Measurements from ENCODE around the gene OLAH. TPM values are rescaled to one million over a fixed set of nuclear protein-coding genes. Genes with fewer than 3 reads are reported as not detected.
"Not testable (repeated sequence)": the region's sequence is repeated elsewhere in the genome, so short reads cannot be mapped to it uniquely, and the experiment has no call there.

The OLAH gene
- 0.10 TPM for total RNA-seq (2013)
- polyA plus RNA-seq = under 1 TPM in 1 of 3 donors, not detected in 2; 0.09 TPM
- 0.08 TPM in 1 of 2 replicates, not detected in the other for polyA minus RNA-seq
- total RNA-seq = 0 to 1.3 (median 0.05) reads per million in 11 experiments

GRCh38 chr10:15043674-15044073 lies at the start of gene OLAH:
Gene OLAH, plus strand, starts transcription at chr10:15043943. Its CDS starts 3,346 bp downstream, at chr10:15047289.
- H3K4me3 Mint-ChIP-seq = no peak within 1 kb of the TSS

DNA sequence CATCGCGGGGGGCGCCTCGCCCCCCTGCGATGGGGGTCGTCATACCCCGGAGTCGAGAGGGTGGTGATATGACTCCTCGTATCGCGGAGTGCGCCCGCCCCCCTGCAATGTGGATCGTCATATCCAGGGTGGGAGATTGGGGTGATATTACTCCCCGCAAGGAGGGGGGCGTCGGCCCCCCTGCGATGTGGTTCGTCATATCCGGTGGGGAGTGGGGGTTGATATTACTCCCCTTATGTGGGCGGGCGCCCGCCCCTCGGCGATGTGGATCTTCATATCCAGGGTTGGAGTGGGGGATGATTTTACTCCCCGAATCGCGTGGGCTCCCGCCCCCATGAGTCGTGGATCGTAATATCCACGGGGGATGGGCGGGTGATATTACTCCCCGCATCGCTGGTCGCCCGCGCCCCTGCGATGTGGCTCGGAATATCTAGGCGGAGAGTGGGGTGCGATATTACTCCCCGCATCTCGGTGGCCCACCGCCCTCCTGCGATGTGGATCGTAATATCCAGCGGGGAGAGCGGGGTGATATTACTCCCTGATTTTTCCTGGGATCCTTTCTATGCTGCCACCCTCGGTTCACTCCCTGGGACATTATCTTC lies 47.7 kb upstream of the OLAH start:
- no peaks in the 10 kb centered on the region for H3K36me3 ChIP-seq (replicated peaks in 1 of 2; ENCODE audit: control insufficient read depth in 1 of 2, insufficient read depth in 2 of 2, low read length in 2 of 2)
- H3K4me1 Mint-ChIP-seq = no peaks in the 10 kb centered on the region
- H3K9me3 Mint-ChIP-seq = peaks cover 0 to 8% (median 4%) of the 10 kb centered on the region in 7 donors
- intact Hi-C loops (cut with micrococcal nuclease) = no loop called here
- H4K20me1 ChIP-seq (ENCODE audit: insufficient read depth, low read length) = no peaks in the 10 kb centered on the region
- TF ChIP-seq, protein P1, sequence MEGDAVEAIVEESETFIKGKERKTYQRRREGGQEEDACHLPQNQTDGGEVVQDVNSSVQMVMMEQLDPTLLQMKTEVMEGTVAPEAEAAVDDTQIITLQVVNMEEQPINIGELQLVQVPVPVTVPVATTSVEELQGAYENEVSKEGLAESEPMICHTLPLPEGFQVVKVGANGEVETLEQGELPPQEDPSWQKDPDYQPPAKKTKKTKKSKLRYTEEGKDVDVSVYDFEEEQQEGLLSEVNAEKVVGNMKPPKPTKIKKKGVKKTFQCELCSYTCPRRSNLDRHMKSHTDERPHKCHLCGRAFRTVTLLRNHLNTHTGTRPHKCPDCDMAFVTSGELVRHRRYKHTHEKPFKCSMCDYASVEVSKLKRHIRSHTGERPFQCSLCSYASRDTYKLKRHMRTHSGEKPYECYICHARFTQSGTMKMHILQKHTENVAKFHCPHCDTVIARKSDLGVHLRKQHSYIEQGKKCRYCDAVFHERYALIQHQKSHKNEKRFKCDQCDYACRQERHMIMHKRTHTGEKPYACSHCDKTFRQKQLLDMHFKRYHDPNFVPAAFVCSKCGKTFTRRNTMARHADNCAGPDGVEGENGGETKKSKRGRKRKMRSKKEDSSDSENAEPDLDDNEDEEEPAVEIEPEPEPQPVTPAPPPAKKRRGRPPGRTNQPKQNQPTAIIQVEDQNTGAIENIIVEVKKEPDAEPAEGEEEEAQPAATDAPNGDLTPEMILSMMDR (IDR thresholded peaks at IDR 0.05) = no peak
- H3K36me3 Mint-ChIP-seq = no peaks in the 10 kb centered on the region
- peaks cover 4 to 6% of the 10 kb centered on the region in 2 donors for H3K9me3 ChIP-seq (replicated peaks in 1 of 2; ENCODE audit: control insufficient read depth in 1 of 2, insufficient read depth in 1 of 2, low read length in 2 of 2)
- H3K4me3 Mint-ChIP-seq = no peak overlapping the region
- no peak overlapping the region for H3K9ac ChIP-seq (ENCODE audit: insufficient read depth, low read length, poor library complexity, severe bottlenecking)
- no peak overlapping the region for H3K27ac Mint-ChIP-seq
- DNase-seq = no peak
- no peaks in the 10 kb centered on the region for H3K27me3 ChIP-seq (ENCODE audit: control insufficient read depth in 2 of 2, insufficient read depth in 2 of 2, low read length in 2 of 2)
- no peak overlapping the region for H3K4me3 ChIP-seq (replicated peaks in 1 of 3; ENCODE audit: low read depth in 2 of 3, low read length in 3 of 3)
- no peak overlapping the region for H3K27ac ChIP-seq (ENCODE audit: low read depth in 1 of 2, low read length in 2 of 2)
- no peak overlapping the region for H2AFZ ChIP-seq (ENCODE audit: insufficient read depth, low read depth, low read length, poor library complexity, severe bottlenecking)
- no peaks in the 10 kb centered on the region for H3K4me1 ChIP-seq (ENCODE audit: control insufficient read depth in 1 of 2, insufficient read depth in 2 of 2, low read length in 2 of 2)
- H3K27me3 Mint-ChIP-seq (ENCODE audit: low read depth in 3 of 3) = peaks cover 0 to 7% (median 4%) of the 10 kb centered on the region in 3 donors
- 88% methylated on average over 26 of the region's 50 CpGs for WGBS (ENCODE audit: insufficient coverage)
- no peak overlapping the region for H3K4me2 ChIP-seq (replicated peaks; ENCODE audit: extremely low read depth, low read length, poor library complexity, severe bottlenecking)
- H3K79me2 ChIP-seq (ENCODE audit: insufficient read depth, low read length) = no peaks in the 10 kb centered on the region

More at GRCh38 chr10:15043674-15044073, at the start of gene OLAH:
- 40% methylated on average over 1 of the region's 1 CpG for WGBS (ENCODE audit: insufficient coverage)
- Histone ChIP-seq H3K36me3 (replicated peaks in 1 of 2; ENCODE audit: control insufficient read depth in 1 of 2, insufficient read depth in 2 of 2, low read length in 2 of 2) (no peaks in the 10 kb centered on the region), H3K27me3 (ENCODE audit: control insufficient read depth in 2 of 2, insufficient read depth in 2 of 2, low read length in 2 of 2) (no peaks in the 10 kb centered on the region), H3K4me1 (ENCODE audit: control insufficient read depth in 1 of 2, insufficient read depth in 2 of 2, low read length in 2 of 2) (peaks cover 33 to 36% of the 10 kb centered on the region in 2 donors), H3K79me2 (ENCODE audit: insufficient read depth, low read length) (no peaks in the 10 kb centered on the region), H3K27ac (ENCODE audit: low read depth in 1 of 2, low read length in 2 of 2) (no peak within 1 kb of the TSS), H3K9me3 (replicated peaks in 1 of 2; ENCODE audit: control insufficient read depth in 1 of 2, insufficient read depth in 1 of 2, low read length in 2 of 2) (peaks cover 14 to 15% of the 10 kb centered on the region in 2 donors), H3K9ac (ENCODE audit: insufficient read depth, low read length, poor library complexity, severe bottlenecking) (no peak within 1 kb of the TSS), H4K20me1 (ENCODE audit: insufficient read depth, low read length) (no peaks in the 10 kb centered on the region), H3K4me3 (replicated peaks in 1 of 3; ENCODE audit: low read depth in 2 of 3, low read length in 3 of 3) (no peak within 1 kb of the TSS), H3K4me2 (replicated peaks; ENCODE audit: extremely low read depth, low read length, poor library complexity, severe bottlenecking) (no peak within 1 kb of the TSS), H2AFZ (ENCODE audit: insufficient read depth, low read depth, low read length, poor library complexity, severe bottlenecking) (no peak within 1 kb of the TSS)
- TF ChIP-seq, protein P1 (IDR thresholded peaks at IDR 0.05) = no peak
- Mint-ChIP-seq H3K4me1 (peaks cover 27% of the 10 kb centered on the region), H3K9me3 (peaks cover 3 to 22% (median 19%) of the 10 kb centered on the region in 7 donors), H3K36me3 (no peaks in the 10 kb centered on the region), H3K27me3 (ENCODE audit: low read depth in 3 of 3) (peaks cover 0 to 11% (median 2%) of the 10 kb centered on the region in 3 donors), H3K27ac (no peak within 1 kb of the TSS)
- peak in 2 of 3 donors; percentile 6 to 8 for DNase-seq
- intact Hi-C loops (cut with micrococcal nuclease) = no loop called here

DNA sequence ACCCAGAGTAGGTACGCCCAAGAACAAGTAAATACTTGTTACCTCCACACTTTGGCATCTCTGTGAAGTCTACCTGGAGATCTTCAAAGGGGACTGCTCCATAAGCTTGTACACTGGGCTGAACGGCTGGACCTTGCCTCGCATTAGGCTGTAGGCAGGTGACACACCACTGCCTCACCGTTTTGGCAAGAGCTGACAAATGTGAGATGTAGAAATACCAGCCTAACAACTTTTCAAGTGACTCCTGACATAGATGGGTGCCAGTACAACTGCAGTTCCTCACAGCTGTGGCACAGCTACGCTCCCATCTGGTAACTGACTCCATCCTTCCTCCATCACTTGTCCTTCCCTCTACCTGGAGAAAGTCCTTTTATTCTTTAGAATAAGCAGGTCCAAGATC lies 30.2 kb upstream of the OLAH start:
- intact Hi-C loops (cut with micrococcal nuclease); H3K4me2 ChIP-seq (replicated peaks; ENCODE audit: extremely low read depth, low read length, poor library complexity, severe bottlenecking): not testable (repeated sequence)

More for the DNA sequence above, 30.2 kb upstream of the OLAH start:
- not testable (repeated sequence) for H3K9me3 ChIP-seq (replicated peaks in 1 of 2; ENCODE audit: control insufficient read depth in 1 of 2, insufficient read depth in 1 of 2, low read length in 2 of 2); DNase-seq; H3K4me3 ChIP-seq (replicated peaks in 1 of 3; ENCODE audit: low read depth in 2 of 3, low read length in 3 of 3); H3K27ac ChIP-seq (ENCODE audit: low read depth in 1 of 2, low read length in 2 of 2); H3K27ac Mint-ChIP-seq; H3K36me3 Mint-ChIP-seq; H3K4me3 Mint-ChIP-seq; H3K79me2 ChIP-seq (ENCODE audit: insufficient read depth, low read length); H3K4me1 ChIP-seq (ENCODE audit: control insufficient read depth in 1 of 2, insufficient read depth in 2 of 2, low read length in 2 of 2); H3K9ac ChIP-seq (ENCODE audit: insufficient read depth, low read length, poor library complexity, severe bottlenecking); H3K4me1 Mint-ChIP-seq; H3K27me3 Mint-ChIP-seq (ENCODE audit: low read depth in 3 of 3); H2AFZ ChIP-seq (ENCODE audit: insufficient read depth, low read depth, low read length, poor library complexity, severe bottlenecking); H3K9me3 Mint-ChIP-seq; H3K36me3 ChIP-seq (replicated peaks in 1 of 2; ENCODE audit: control insufficient read depth in 1 of 2, insufficient read depth in 2 of 2, low read length in 2 of 2); H4K20me1 ChIP-seq (ENCODE audit: insufficient read depth, low read length); H3K27me3 ChIP-seq (ENCODE audit: control insufficient read depth in 2 of 2, insufficient read depth in 2 of 2, low read length in 2 of 2)
- 72% methylated on average over 5 of the region's 5 CpGs for WGBS (ENCODE audit: insufficient coverage)

All from CD14-positive monocyte (primary cell).